ENCODE data around the gene CD19. TPM values are rescaled to one million over a fixed set of nuclear protein-coding genes. Genes with fewer than 3 reads are reported as not detected.

CD19 gene
- total RNA-seq, 4 donors from 2014 or later: 6.3 to 85.8 TPM; not detected in 2

DNA sequence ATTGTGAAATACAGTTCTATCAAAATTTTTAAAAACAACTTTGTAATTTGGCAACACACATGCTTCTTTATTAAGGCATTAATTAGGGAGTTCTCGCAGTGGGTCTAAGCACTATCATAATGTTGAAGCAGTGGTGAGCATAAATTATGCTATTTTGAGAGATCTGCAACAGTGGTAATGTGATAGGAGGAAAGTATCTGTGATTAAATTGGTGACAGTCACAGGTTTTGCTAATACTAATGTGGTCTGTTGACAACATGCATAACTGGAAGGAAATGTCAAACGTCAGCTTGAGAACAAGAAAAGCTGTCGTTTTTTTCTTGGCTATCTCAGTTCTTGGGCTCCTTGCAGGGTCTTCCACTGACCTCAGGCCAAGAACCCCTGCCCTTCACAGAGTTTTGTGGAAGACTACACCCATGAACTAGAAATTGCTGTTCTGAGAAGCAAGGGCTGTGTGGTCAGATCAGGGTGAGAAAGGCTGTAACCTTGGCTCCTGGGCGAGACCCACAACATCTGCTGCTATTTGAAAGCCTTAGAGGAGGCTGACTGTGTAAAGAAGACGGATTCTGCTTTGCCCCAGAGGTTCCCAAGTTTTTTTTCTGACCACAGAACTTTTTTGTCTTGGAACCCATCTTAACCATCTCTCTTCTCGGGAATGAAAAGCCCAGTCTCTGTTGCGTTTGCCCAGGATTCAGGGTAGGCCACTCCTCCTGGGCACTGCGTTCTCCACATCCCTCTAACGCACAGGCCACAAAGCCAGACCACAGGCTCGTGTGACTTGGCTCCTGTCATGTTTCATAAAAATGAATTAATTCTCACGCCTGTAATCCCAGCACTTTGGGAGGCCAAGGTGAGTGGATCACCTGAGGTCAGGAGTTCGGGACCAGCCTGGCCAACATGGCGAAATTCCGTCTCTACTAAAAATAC is 39.5 kb upstream of the CD19 start:
- no peak overlapping the region for H3K27ac ChIP-seq
- H3K27me3 ChIP-seq: no peaks in the 10 kb centered on the region
- no peaks in the 10 kb centered on the region for H3K9me3 ChIP-seq
- H3K36me3 ChIP-seq: no peaks in the 10 kb centered on the region
- no peak for DNase-seq
- TF ChIP-seq POLR2A (IDR thresholded peaks at IDR 0.05): no peak
- TF ChIP-seq, protein P1, sequence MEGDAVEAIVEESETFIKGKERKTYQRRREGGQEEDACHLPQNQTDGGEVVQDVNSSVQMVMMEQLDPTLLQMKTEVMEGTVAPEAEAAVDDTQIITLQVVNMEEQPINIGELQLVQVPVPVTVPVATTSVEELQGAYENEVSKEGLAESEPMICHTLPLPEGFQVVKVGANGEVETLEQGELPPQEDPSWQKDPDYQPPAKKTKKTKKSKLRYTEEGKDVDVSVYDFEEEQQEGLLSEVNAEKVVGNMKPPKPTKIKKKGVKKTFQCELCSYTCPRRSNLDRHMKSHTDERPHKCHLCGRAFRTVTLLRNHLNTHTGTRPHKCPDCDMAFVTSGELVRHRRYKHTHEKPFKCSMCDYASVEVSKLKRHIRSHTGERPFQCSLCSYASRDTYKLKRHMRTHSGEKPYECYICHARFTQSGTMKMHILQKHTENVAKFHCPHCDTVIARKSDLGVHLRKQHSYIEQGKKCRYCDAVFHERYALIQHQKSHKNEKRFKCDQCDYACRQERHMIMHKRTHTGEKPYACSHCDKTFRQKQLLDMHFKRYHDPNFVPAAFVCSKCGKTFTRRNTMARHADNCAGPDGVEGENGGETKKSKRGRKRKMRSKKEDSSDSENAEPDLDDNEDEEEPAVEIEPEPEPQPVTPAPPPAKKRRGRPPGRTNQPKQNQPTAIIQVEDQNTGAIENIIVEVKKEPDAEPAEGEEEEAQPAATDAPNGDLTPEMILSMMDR (IDR thresholded peaks at IDR 0.05): no peak
- no peaks in the 10 kb centered on the region for H3K4me1 ChIP-seq
- H3K4me3 ChIP-seq: no peak overlapping the region

DNA sequence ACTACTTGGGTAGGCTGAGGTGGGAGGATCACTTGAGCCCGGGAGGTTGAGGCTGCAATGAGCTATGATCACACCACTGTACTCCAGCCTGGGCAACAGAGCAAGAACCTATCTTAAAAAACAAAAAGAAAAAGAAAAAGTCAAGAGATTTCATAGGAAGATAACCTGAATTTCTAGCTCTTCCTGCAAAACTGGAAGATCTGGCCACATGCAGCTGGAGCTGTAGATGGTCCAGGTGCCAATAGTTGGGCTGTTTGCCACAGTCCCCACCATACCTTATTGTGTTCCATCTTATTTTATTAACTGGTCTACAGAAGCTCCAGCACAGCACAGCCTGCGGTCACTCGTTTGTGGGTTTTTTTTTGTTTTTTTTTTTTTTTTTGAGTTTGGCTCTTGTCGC is 38.5 kb upstream of the CD19 start:
- Histone ChIP-seq H3K4me1 (no peaks in the 10 kb centered on the region), H3K27me3 (no peaks in the 10 kb centered on the region), H3K9me3 (no peaks in the 10 kb centered on the region), H3K4me3 (no peak overlapping the region), H3K27ac (no peak overlapping the region), H3K36me3 (no peaks in the 10 kb centered on the region)
- no peak for DNase-seq
- TF ChIP-seq POLR2A (IDR thresholded peaks at IDR 0.05): no peak
- TF ChIP-seq, protein P1 (IDR thresholded peaks at IDR 0.05): no peak

DNA sequence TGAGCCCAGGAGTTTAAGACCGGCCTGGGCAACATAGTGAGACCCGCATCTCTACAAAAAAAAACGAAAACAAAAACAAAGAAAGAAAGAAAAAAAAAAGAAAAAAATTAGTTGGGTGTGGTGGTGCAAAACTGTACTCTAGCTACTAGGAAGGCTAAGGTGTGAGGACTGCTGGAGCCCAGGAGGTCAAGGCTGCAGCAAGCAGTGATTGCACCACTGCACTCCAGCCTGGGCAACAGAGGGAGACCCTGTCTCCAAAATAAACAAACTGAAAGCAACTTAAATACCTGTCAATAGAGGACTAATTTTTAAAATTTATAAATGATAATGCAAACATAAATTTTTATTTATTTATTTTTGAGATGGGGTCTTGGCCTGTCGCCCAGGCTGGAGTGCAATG is 36.2 kb upstream of the CD19 start:
- H3K36me3 ChIP-seq: no peaks in the 10 kb centered on the region
- no peak for DNase-seq
- H3K27me3 ChIP-seq: no peaks in the 10 kb centered on the region
- TF ChIP-seq, protein P1 (IDR thresholded peaks at IDR 0.05): no peak
- no peak for TF ChIP-seq POLR2A (IDR thresholded peaks at IDR 0.05)
- H3K27ac ChIP-seq: no peak overlapping the region
- H3K4me3 ChIP-seq: no peak overlapping the region
- no peaks in the 10 kb centered on the region for H3K4me1 ChIP-seq
- no peaks in the 10 kb centered on the region for H3K9me3 ChIP-seq

DNA sequence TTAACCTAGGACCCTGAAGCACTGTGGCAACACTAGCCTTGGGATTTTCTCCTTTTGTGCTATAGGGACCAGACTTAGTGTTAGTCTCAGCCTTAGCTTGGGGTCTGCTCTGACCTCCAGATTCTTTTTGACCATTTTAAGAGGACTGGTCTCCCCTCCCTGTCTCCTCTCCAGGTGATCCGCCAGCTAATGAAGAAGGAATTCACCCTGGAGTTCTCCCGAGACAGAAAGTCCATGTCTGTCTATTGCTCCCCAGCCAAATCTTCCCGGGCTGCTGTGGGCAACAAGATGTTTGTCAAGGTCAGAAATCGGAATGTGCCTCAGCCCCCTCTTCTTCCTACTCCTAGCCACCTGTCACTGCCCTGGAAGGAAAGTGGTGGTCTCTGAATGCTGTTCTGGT is 33.9 kb upstream of the CD19 start:
- no peaks in the 10 kb centered on the region for H3K36me3 ChIP-seq
- no peak overlapping the region for H3K4me3 ChIP-seq
- no peaks in the 10 kb centered on the region for H3K9me3 ChIP-seq
- no peak overlapping the region for H3K27ac ChIP-seq
- H3K4me1 ChIP-seq: no peaks in the 10 kb centered on the region
- TF ChIP-seq, protein P1 (IDR thresholded peaks at IDR 0.05): no peak
- no peak for TF ChIP-seq POLR2A (IDR thresholded peaks at IDR 0.05)
- no peak for DNase-seq
- no peaks in the 10 kb centered on the region for H3K27me3 ChIP-seq

DNA sequence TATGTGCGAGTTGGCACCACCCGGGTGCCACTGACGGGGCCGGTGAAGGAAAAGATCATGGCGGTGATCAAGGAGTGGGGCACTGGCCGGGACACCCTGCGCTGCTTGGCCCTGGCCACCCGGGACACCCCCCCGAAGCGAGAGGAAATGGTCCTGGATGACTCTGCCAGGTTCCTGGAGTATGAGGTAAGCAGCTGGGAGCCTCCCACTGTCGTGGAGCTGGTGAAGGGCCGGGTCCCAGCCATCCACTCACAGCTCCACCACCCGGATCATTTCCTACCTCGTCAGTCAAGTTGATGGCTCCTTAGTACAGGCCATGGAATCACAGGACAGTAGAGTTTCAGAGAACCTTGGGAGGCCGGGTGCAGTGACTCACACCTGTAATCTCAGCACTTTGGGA is 33.5 kb upstream of the CD19 start:
- TF ChIP-seq, protein P1 (IDR thresholded peaks at IDR 0.05): no peak
- no peak for TF ChIP-seq POLR2A (IDR thresholded peaks at IDR 0.05)
- Histone ChIP-seq H3K9me3 (no peaks in the 10 kb centered on the region), H3K4me1 (no peaks in the 10 kb centered on the region), H3K36me3 (no peaks in the 10 kb centered on the region), H3K4me3 (no peak overlapping the region), H3K27me3 (no peaks in the 10 kb centered on the region), H3K27ac (no peak overlapping the region)
- DNase-seq: no peak
